PC-3 (cell line): ENCODE measurements around the gene SLC25A28. TPM values are rescaled to one million over a fixed set of nuclear protein-coding genes. Genes with fewer than 3 reads are reported as not detected.

Experiments
- ATAC-seq: fragments of 200-7000 bp; cut with Tn5 transposase; 2 replicates; pipeline ENCODE4 v1.9.1; 2020; ENCODE audit warnings: mild to moderate bottlenecking, moderate library complexity
- BruUV-seq: library from RNA; stranded (reverse); fragments of 400-500 nt; replicated peaks from 2 replicates; lab custom pipeline; 2021; lab: Mats Ljungman, UMichigan
- CTCF ChIA-PET: fragments of 300-600 bp; sonication (Branson Sonifier 250); formaldehyde crosslinking; loops from one replicate; lab custom pipeline; 2022; ENCODE audit warnings: antibody characterized with exemption; lab: Charles Lee
- POLR2A ChIA-PET: fragments of 300-600 bp; sonication (Branson Sonifier 250); formaldehyde crosslinking; loops from one replicate; lab custom pipeline; 2022; ENCODE audit warnings: antibody characterized with exemption; ENCODE audit not compliant: unreplicated experiment; lab: Charles Lee
- DNase-seq: peaks from one replicate; pipeline ENCODE4 v3.0.0-alpha.2; 2015
- H2AFZ ChIP-seq: fragments of 300-600 bp; sonication (generic); 2 replicates; pipeline ENCODE4 v1.6.0; 2016; ENCODE audit warnings: antibody characterized with exemption, low read length
- H3F3A ChIP-seq: fragments of 300-600 bp; sonication (generic); one replicate; pipeline ENCODE4 v1.6.0; 2017; ENCODE audit warnings: antibody characterized with exemption, low read length, control low read depth, mild to moderate bottlenecking; ENCODE audit not compliant: unreplicated experiment
- H3K27ac ChIP-seq: fragments of 300-600 bp; sonication (generic); 2 replicates; pipeline ENCODE4 v1.5.1; 2016; ENCODE audit warnings: mild to moderate bottlenecking, low read length
- H3K27me3 ChIP-seq: fragments of 300-600 bp; sonication (generic); 2 replicates; pipeline ENCODE4 v1.6.1; 2016; ENCODE audit warnings: low read length, mixed read lengths
- H3K36me3 ChIP-seq: fragments of 300-600 bp; sonication (generic); 2 replicates; pipeline ENCODE4 v1.6.1; 2016; ENCODE audit warnings: low read depth, mixed run types, low read length, mixed read lengths
- H3K4me1 ChIP-seq: fragments of 300-600 bp; sonication (generic); 2 replicates; pipeline ENCODE4 v1.5.1; 2016; ENCODE audit warnings: low read length; ENCODE audit not compliant: insufficient read depth
- H3K4me2 ChIP-seq: fragments of 300-600 bp; sonication (generic); 2 replicates; pipeline ENCODE4 v1.6.0; 2016; ENCODE audit warnings: low read length
- H3K4me3 ChIP-seq: fragments of 300-600 bp; sonication (generic); 2 replicates; pipeline ENCODE4 v1.5.1; 2016; ENCODE audit warnings: mild to moderate bottlenecking, low read length, mixed read lengths
- H3K79me2 ChIP-seq: fragments of 300-600 bp; sonication (generic); 2 replicates; pipeline ENCODE4 v1.6.1; 2017; ENCODE audit warnings: low read length, mixed read lengths
- H3K9ac ChIP-seq: fragments of 300-600 bp; sonication (generic); 2 replicates; pipeline ENCODE4 v1.6.0; 2016; ENCODE audit warnings: mild to moderate bottlenecking, low read length
- H3K9me2 ChIP-seq: fragments of 300-600 bp; sonication (generic); replicated peaks from 2 replicates; pipeline ENCODE4 v1.6.1; 2016; ENCODE audit warnings: mixed run types, low read length, mixed read lengths
- H3K9me3 ChIP-seq: fragments of 300-600 bp; sonication (generic); 2 replicates; pipeline ENCODE4 v1.6.1; 2016; ENCODE audit warnings: low read length, mixed read lengths
- H4K20me1 ChIP-seq: fragments of 300-600 bp; sonication (generic); 2 replicates; pipeline ENCODE4 v1.6.1; 2016; ENCODE audit warnings: low read length, mixed read lengths
- CTCF ChIP-seq: fragments of 300-600 bp; sonication (generic); conservative IDR thresholded peaks from 2 replicates; pipeline ENCODE4 v1.5.1; 2017; ENCODE audit warnings: antibody characterized with exemption, low read depth, mild to moderate bottlenecking, low read length
- EZH2 ChIP-seq: fragments of 300-600 bp; sonication (generic); IDR thresholded peaks from one replicate; pipeline ENCODE4 v1.6.1; 2017; ENCODE audit warnings: antibody characterized with exemption, mild to moderate bottlenecking, low read length; ENCODE audit not compliant: unreplicated experiment
- EZH2phosphoT487 ChIP-seq: fragments of 300-600 bp; sonication (generic); IDR thresholded peaks from 2 replicates; pipeline ENCODE4 v1.6.1; 2018; ENCODE audit warnings: mild to moderate bottlenecking, antibody characterized with exemption, low read length, borderline replicate concordance
- intact Hi-C: fragments of 100-400 bp; cut with micrococcal nuclease; formaldehyde crosslinking; loops from 2 replicates; pipeline ENCODE4 v1.9.0; 2023
- total RNA-seq: library from RNA; depleted of rRNA; stranded (reverse); fragments of >200 nt; gene quantifications from 2 replicates; pipeline ENCODE4 v1.2.3, GENCODE V29; 2014

The SLC25A28 gene
- total RNA-seq, 1 experiment from 2014 or later = 14.2 TPM

DNA sequence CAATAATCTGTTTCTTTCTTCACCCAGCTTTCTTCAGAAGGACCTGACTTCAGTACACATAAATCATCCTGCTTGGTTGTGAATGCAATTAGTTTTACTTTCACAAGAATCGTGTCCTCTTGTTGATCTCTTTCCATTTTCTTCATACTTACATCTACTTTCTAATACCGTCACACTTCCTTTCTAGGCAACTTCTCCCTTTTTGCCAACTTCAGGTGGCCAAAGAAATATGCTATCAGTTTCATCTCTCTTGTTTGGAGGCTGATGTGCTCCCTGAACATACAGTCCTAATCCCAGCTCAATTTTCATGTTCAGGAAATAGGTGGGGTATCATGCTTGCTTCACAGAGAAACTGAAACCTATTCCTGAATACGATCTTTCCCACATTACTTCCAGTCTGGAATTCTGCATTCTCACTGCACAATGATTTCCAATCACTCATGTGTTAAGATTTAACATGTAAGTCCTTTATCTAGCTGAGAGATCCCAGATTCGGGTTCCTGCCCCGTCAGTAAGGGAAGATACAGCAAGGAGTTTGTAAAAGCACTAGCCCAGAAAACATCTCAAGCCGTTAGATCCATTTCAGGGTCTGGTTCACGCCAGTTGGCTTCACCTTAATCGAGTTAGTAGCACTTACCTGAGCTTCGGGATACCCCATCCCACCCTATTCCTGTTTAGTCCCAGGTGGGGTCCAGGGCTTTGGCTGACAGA lies 994 bp downstream of the SLC25A28 start:
- Histone ChIP-seq H3F3A (no peaks in the 10 kb centered on the region), H3K4me3 (peak overlapping the region; percentile 80), H3K9me2 (no peaks in the 10 kb centered on the region), H3K36me3 (no peaks in the 10 kb centered on the region), H2AFZ (peak overlapping the region; percentile 47; the same call in 1 of the 2 replicates), H3K27ac (no peak overlapping the region), H3K9ac (peak overlapping the region; percentile 90), H3K9me3 (no peaks in the 10 kb centered on the region), H3K79me2 (peaks cover 47% of the 10 kb centered on the region), H4K20me1 (peaks cover 17% of the 10 kb centered on the region; the same call in 1 of the 2 replicates), H3K4me2 (peak overlapping the region; percentile 97), H3K27me3 (no peaks in the 10 kb centered on the region), H3K4me1 (peaks cover 24% of the 10 kb centered on the region; the same call in 1 of the 2 replicates)
- DNase-seq (no peak), ATAC-seq (no peak)
- POLR2A ChIA-PET = no interaction called here
- TSS peak; percentile 34 for BruUV-seq
- TF ChIP-seq EZH2phosphoT487 = no peak
- TF ChIP-seq CTCF = no peak
- no peak for TF ChIP-seq EZH2
- intact Hi-C loops = no loop called here
- CTCF ChIA-PET = no interaction called here

- peak overlapping the region; percentile 97 for H3K4me2 ChIP-seq
- peaks cover 47% of the 10 kb centered on the region for H3K79me2 ChIP-seq
- BruUV-seq = no TSS peak
- intact Hi-C loops = no loop called here
- peaks cover 17% of the 10 kb centered on the region; the same call in 1 of the 2 replicates for H4K20me1 ChIP-seq
- CTCF ChIA-PET = no interaction called here
- no peaks in the 10 kb centered on the region for H3K9me2 ChIP-seq
- ATAC-seq = no peak
- peak overlapping the region; percentile 80 for H3K4me3 ChIP-seq
- no peak overlapping the region for H2AFZ ChIP-seq
- TF ChIP-seq CTCF (no peak), EZH2phosphoT487 (no peak), EZH2 (no peak)
- POLR2A ChIA-PET = no interaction called here
- no peaks in the 10 kb centered on the region for H3K27me3 ChIP-seq
- no peaks in the 10 kb centered on the region for H3K9me3 ChIP-seq
- DNase-seq = no peak
- H3F3A ChIP-seq = no peaks in the 10 kb centered on the region
- peaks cover 24% of the 10 kb centered on the region; the same call in 1 of the 2 replicates for H3K4me1 ChIP-seq
- H3K27ac ChIP-seq = no peak overlapping the region
- no peak overlapping the region for H3K9ac ChIP-seq
- no peaks in the 10 kb centered on the region for H3K36me3 ChIP-seq
Observed at GRCh38 chr10:99617696-99618095, 2.5 kb downstream of the SLC25A28 start.

DNA sequence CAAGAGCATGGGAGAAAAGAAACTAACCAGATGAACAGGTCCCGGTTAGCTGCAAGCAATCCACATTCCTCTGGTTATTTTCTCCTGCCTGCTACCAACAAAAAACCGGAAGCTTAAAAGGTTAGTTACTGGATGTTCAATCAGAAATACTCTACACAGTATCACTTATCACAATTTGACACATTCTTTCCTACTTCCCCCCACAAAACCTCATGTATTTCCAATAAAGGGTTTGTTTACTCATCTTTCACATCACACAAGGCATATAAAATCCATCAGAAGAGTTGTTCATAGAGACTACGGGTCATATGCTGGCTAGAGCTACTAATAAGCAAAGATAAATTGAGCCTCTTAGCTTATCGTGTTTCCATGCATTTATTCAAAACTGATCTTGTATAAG lies 4.8 kb downstream of the SLC25A28 start:
- Histone ChIP-seq H3K4me2 (no peak overlapping the region), H3K9me2 (no peaks in the 10 kb centered on the region), H3K27me3 (no peaks in the 10 kb centered on the region), H2AFZ (no peak overlapping the region), H3K9me3 (no peaks in the 10 kb centered on the region), H3F3A (no peaks in the 10 kb centered on the region), H3K27ac (no peak overlapping the region), H3K36me3 (no peaks in the 10 kb centered on the region; the same call in 1 of the 2 replicates), H3K9ac (no peak overlapping the region), H3K79me2 (peaks cover 47% of the 10 kb centered on the region), H3K4me3 (no peak overlapping the region), H4K20me1 (peaks cover 17% of the 10 kb centered on the region; the same call in 1 of the 2 replicates), H3K4me1 (peaks cover 17% of the 10 kb centered on the region; the same call in 1 of the 2 replicates)
- ATAC-seq = no peak
- ChIA-PET CTCF (no interaction called here), POLR2A (no interaction called here)
- no peak for DNase-seq
- intact Hi-C loops = no loop called here
- BruUV-seq = no TSS peak
- no peak for TF ChIP-seq CTCF
- no peak for TF ChIP-seq EZH2phosphoT487
- TF ChIP-seq EZH2 = no peak
